Measurements from ENCODE around the gene MB21D2.

- TF ChIP-seq CTCF (IDR thresholded peaks at IDR 0.05; ENCODE audit: low read length): no peak
- TF ChIP-seq EZH2 (IDR thresholded peaks at IDR 0.05; ENCODE audit: borderline replicate concordance, low read length): no peak
These were observed 100.2 kb downstream of the MB21D2 start for GRCh38 chr3:192817506-192817905.

All from OCI-LY1 (cell line).